PC-9 (cell line): Measurements from ENCODE around the gene RIPOR1. TPM values are rescaled to one million over a fixed set of nuclear protein-coding genes. Genes with fewer than 3 reads are reported as not detected.

ENCODE experiments used
- BruUV-seq: library from RNA; stranded (reverse); fragments of 400-500 nt; replicated peaks from 2 replicates; lab custom pipeline; 2021; lab: Mats Ljungman, UMichigan
- CTCF ChIA-PET: fragments of 300-600 bp; sonication (Branson Sonifier 250); formaldehyde crosslinking; loops from one replicate; lab custom pipeline; 2022; ENCODE audit warnings: antibody characterized with exemption; lab: Charles Lee
- POLR2A ChIA-PET: fragments of 300-600 bp; sonication (Branson Sonifier 250); formaldehyde crosslinking; loops from one replicate; lab custom pipeline; 2022; ENCODE audit warnings: antibody characterized with exemption; ENCODE audit not compliant: unreplicated experiment; lab: Charles Lee
- DNase-seq, 2 experiments: peaks; one replicate each; pipeline versions ENCODE4 v3.0.0 to v3.0.0-alpha.2; 2015 to 2022; ENCODE audit warnings: mixed read lengths in 1 of 2
- H2AFZ ChIP-seq: fragments of 200-600 bp; sonication (generic); 2 replicates; pipeline ENCODE4 v1.8.1; 2017; ENCODE audit warnings: antibody characterized with exemption
- H3F3A ChIP-seq: fragments of 200-600 bp; sonication (generic); 2 replicates; pipeline ENCODE4 v1.8.1; 2017; ENCODE audit warnings: antibody characterized with exemption, mild to moderate bottlenecking, low read depth; ENCODE audit not compliant: insufficient read depth
- H3K27ac ChIP-seq: fragments of 200-600 bp; sonication (generic); 2 replicates; pipeline ENCODE4 v1.6.1; 2016; ENCODE audit warnings: mixed run types
- H3K27me3 ChIP-seq: fragments of 200-600 bp; sonication (generic); 2 replicates; pipeline ENCODE4 v1.6.1; 2016; ENCODE audit warnings: low read depth, mixed run types; ENCODE audit not compliant: insufficient read depth
- H3K36me3 ChIP-seq: fragments of 200-600 bp; sonication (generic); 2 replicates; pipeline ENCODE4 v1.6.1; 2016; ENCODE audit warnings: low read depth, mixed run types
- H3K4me1 ChIP-seq: fragments of 200-600 bp; sonication (generic); replicated peaks from 2 replicates; pipeline ENCODE4 v1.6.1; 2016; ENCODE audit warnings: mixed run types; ENCODE audit not compliant: insufficient read depth
- H3K4me2 ChIP-seq: fragments of 200-600 bp; sonication (generic); 2 replicates; pipeline ENCODE4 v1.6.1; 2017; ENCODE audit warnings: mixed run types
- H3K4me3 ChIP-seq: fragments of 200-600 bp; sonication (generic); 2 replicates; pipeline ENCODE4 v1.6.1; 2016; ENCODE audit warnings: mixed run types
- H3K79me2 ChIP-seq: fragments of 200-600 bp; sonication (generic); 2 replicates; pipeline ENCODE4 v1.6.1; 2017; ENCODE audit warnings: low read depth, mixed run types
- H3K9me2 ChIP-seq: fragments of 200-600 bp; sonication (generic); 2 replicates; pipeline ENCODE4 v1.8.1; 2017; ENCODE audit warnings: mild to moderate bottlenecking; ENCODE audit not compliant: insufficient read depth
- H3K9me3 ChIP-seq: fragments of 200-600 bp; sonication (generic); 2 replicates; pipeline ENCODE4 v1.8.1; 2016; ENCODE audit warnings: low read depth; ENCODE audit not compliant: insufficient read depth
- H4K20me1 ChIP-seq: fragments of 200-600 bp; sonication (generic); 2 replicates; pipeline ENCODE4 v1.8.1; 2017; ENCODE audit not compliant: insufficient read depth
- CTCF ChIP-seq: fragments of 200-600 bp; sonication (generic); conservative IDR thresholded peaks from 2 replicates; pipeline ENCODE4 v1.6.1; 2017; ENCODE audit warnings: mixed run types, antibody characterized with exemption, mild to moderate bottlenecking, moderate library complexity
- EZH2 ChIP-seq: fragments of 200-600 bp; sonication (generic); IDR thresholded peaks from 2 replicates; pipeline ENCODE4 v1.8.0; 2017; ENCODE audit warnings: antibody characterized with exemption, low read depth
- intact Hi-C: fragments of 100-400 bp; cut with micrococcal nuclease; formaldehyde crosslinking; loops from one replicate; pipeline ENCODE4 v1.10.0; 2022; ENCODE audit not compliant: unreplicated experiment
- total RNA-seq: library from RNA; stranded (reverse); gene quantifications from 2 replicates; pipeline ENCODE4 v1.2.3, GENCODE V29; 2021

RIPOR1 gene
- total RNA-seq, 1 experiment from 2014 or later = 76.7 TPM

- H3K36me3 ChIP-seq = no peaks in the 10 kb centered on the region
- intact Hi-C loops = loop anchor here (1.0 to 10.0 kb wide), 4 partner anchors 41 to 106 kb away; partner anchors contain the start of genes ACD, AGRP, ATP6V0D1 and PARD6A
- peak within 1 kb of the TSS; percentile 92 for H2AFZ ChIP-seq
- H3K4me1 ChIP-seq = peaks cover 24% of the 10 kb centered on the region
- peak within 1 kb of the TSS; percentile 89 for H3K27ac ChIP-seq
- POLR2A ChIA-PET = interaction anchor here (0.7 to 0.8 kb wide), 2 partner anchors 141 to 321 kb away, joined by 3 read pairs; no protein-coding TSS in a partner anchor
- peak within 1 kb of the TSS; percentile 91 for H3K4me3 ChIP-seq
- no peaks in the 10 kb centered on the region for H3K9me2 ChIP-seq
- BruUV-seq = no TSS peak
- H3K27me3 ChIP-seq = no peaks in the 10 kb centered on the region
- TF ChIP-seq EZH2 (no peak), CTCF (no peak; the same call in 1 of the 2 replicates)
- H3K9me3 ChIP-seq = no peaks in the 10 kb centered on the region
- CTCF ChIA-PET = interaction anchor here (0.6 to 2.8 kb wide), 5 partner anchors 15 to 204 kb away, joined by 3 to 17 read pairs (median 7); no protein-coding TSS in a partner anchor
- peaks cover 25% of the 10 kb centered on the region; the same call in 1 of the 2 replicates for H4K20me1 ChIP-seq
- DNase-seq = peak in 1 of 2 experiments; percentile 80
- peak within 1 kb of the TSS; percentile 97 for H3K4me2 ChIP-seq
- peaks cover 49% of the 10 kb centered on the region for H3K79me2 ChIP-seq
- H3F3A ChIP-seq = peaks cover 29% of the 10 kb centered on the region
These were observed 33.9 kb downstream of the RIPOR1 start, which contains the start of gene CTCF for GRCh38 chr16:67562526-67562917. CTCF (plus strand) TSS chr16:67562526; CDS start chr16:67610833, 48,307 bp downstream.

- H2AFZ ChIP-seq = peak overlapping the region; percentile 92
- intact Hi-C loops = loop anchor here (1.0 to 10.0 kb wide), 4 partner anchors 42 to 106 kb away; partner anchors contain the start of genes ACD, AGRP, ATP6V0D1 and PARD6A
These were observed 34.5 kb downstream of the RIPOR1 start for GRCh38 chr16:67562918-67563707.

More at GRCh38 chr16:67562918-67563707, 34.5 kb downstream of the RIPOR1 start:
- Histone ChIP-seq H3K4me2 (peak overlapping the region; percentile 97), H3K27me3 (no peaks in the 10 kb centered on the region), H3K27ac (peak overlapping the region; percentile 89), H4K20me1 (peaks cover 25% of the 10 kb centered on the region; the same call in 1 of the 2 replicates), H3K36me3 (no peaks in the 10 kb centered on the region), H3K9me3 (no peaks in the 10 kb centered on the region), H3F3A (peaks cover 29% of the 10 kb centered on the region), H3K79me2 (peaks cover 55% of the 10 kb centered on the region), H3K4me3 (peak overlapping the region; percentile 91), H3K9me2 (no peaks in the 10 kb centered on the region), H3K4me1 (peaks cover 24% of the 10 kb centered on the region)
- DNase-seq = peak in 1 of 2 experiments; percentile 53
- ChIA-PET CTCF (interaction anchor here (0.6 to 2.8 kb wide), 4 partner anchors 16 to 43 kb away, joined by 4 to 17 read pairs (median 9); no protein-coding TSS in a partner anchor), POLR2A (interaction anchor here (0.6 to 0.8 kb wide), 3 partner anchors 97 to 321 kb away, joined by 3 to 7 read pairs (median 3); partner anchors contain the start of gene NRN1L)
- no peak for TF ChIP-seq EZH2
- no peak; the same call in 1 of the 2 replicates for TF ChIP-seq CTCF
- no TSS peak for BruUV-seq
